K562 (cell line): ENCODE measurements around the gene CBX8. TPM values are rescaled to one million over a fixed set of nuclear protein-coding genes. Genes with fewer than 3 reads are reported as not detected.
A peak's percentile ranks its signal among the peaks of the same experiment; 100 is the strongest.

ENCODE experiments used
- BHLHE40 ChIP-seq: IDR thresholded peaks from 2 replicates; pipeline ENCODE4 v1.6.1; 2011; ENCODE audit warnings: low read length, improper control_type of control experiment
- CBFA2T3 ChIP-seq: fragments of 450-650 bp; IDR thresholded peaks from 2 replicates; pipeline ENCODE4 v1.6.1; 2017
- CREM ChIP-seq: IDR thresholded peaks from 2 replicates; pipeline ENCODE4 v1.6.1; 2014; ENCODE audit warnings: antibody characterized with exemption, low read depth
- ESRRB ChIP-seq: fragments of 250-450 bp; sonication (Bioruptor Pico); IDR thresholded peaks from 2 replicates; pipeline ENCODE4 v1.5.0; 2020; ENCODE audit warnings: mild to moderate bottlenecking, moderate library complexity, borderline replicate concordance
- GATAD2A ChIP-seq: fragments of 450-650 bp; IDR thresholded peaks from 2 replicates; pipeline ENCODE4 v1.6.1; 2017
- HNRNPK ChIP-seq: fragments of 200-400 bp; formaldehyde crosslinking; IDR thresholded peaks from one replicate; pipeline ENCODE4 v1.6.1; 2018; ENCODE audit warnings: mild to moderate bottlenecking, low read depth, low read length; ENCODE audit not compliant: poor library complexity, severe bottlenecking
- IFI16 ChIP-seq: fragments of 250-450 bp; sonication (Bioruptor Pico); IDR thresholded peaks from 2 replicates; pipeline ENCODE4 v2.1.2; 2022; ENCODE audit warnings: mild to moderate bottlenecking, inconsistent platforms
- JUND ChIP-seq, 2 experiments: IDR thresholded peaks; 2 replicates in 1 of 2; 3 replicates in 1 of 2; pipeline ENCODE4 v1.6.1; 2011; ENCODE audit warnings: borderline replicate concordance in 2 of 2, low read depth in 2 of 2, low read length in 2 of 2, improper control_type of control experiment in 1 of 2, missing biosample characterization in 1 of 2, missing genetic modification characterization in 1 of 2, missing genetic modification reagents in 1 of 2
- KLF16 ChIP-seq: IDR thresholded peaks from 2 replicates; pipeline ENCODE4 v1.6.1; 2016; ENCODE audit warnings: antibody characterized with exemption
- LCOR ChIP-seq: sonication (generic); formaldehyde crosslinking; IDR thresholded peaks from 2 replicates; pipeline ENCODE4 v1.8.0; 2022; ENCODE audit warnings: mild to moderate bottlenecking, missing genetic modification reagents
- MAZ ChIP-seq, 2 experiments: fragments of 450-650 bp in 1 of 2; sonication (generic) in 1 of 2; formaldehyde crosslinking; IDR thresholded peaks in 1 of 2; conservative IDR thresholded peaks in 1 of 2; 2 replicates each; pipeline versions ENCODE4 v1.4.0 to v1.5.0; 2020; ENCODE audit warnings: mild to moderate bottlenecking in 1 of 2, missing genetic modification reagents in 1 of 2
- MEF2A ChIP-seq: IDR thresholded peaks from 2 replicates; pipeline ENCODE4 v1.6.1; 2011; ENCODE audit warnings: low read depth, mild to moderate bottlenecking, low read length, moderate library complexity; ENCODE audit not compliant: control insufficient read depth
- MTF1 ChIP-seq: fragments of 250-450 bp; sonication (Bioruptor Pico); IDR thresholded peaks from 2 replicates; pipeline ENCODE4 v1.9.0; 2021; ENCODE audit warnings: moderate library complexity, mild to moderate bottlenecking, inconsistent platforms, borderline replicate concordance
- NCOA4 ChIP-seq: fragments of 450-650 bp; IDR thresholded peaks from 2 replicates; pipeline ENCODE4 v1.6.1; 2018; ENCODE audit warnings: mild to moderate bottlenecking; ENCODE audit not compliant: partially characterized antibody
- NR2F6 ChIP-seq: fragments of 450-650 bp; formaldehyde crosslinking; IDR thresholded peaks from 2 replicates; pipeline ENCODE4 v1.4.0; 2020; ENCODE audit warnings: mild to moderate bottlenecking
- PCBP2 ChIP-seq: fragments of 200-400 bp; formaldehyde crosslinking; IDR thresholded peaks from 2 replicates; pipeline ENCODE4 v1.6.1; 2018; ENCODE audit warnings: low read length, low read depth, mild to moderate bottlenecking, moderate library complexity; ENCODE audit not compliant: poor library complexity, severe bottlenecking
- PHB ChIP-seq: fragments of 250-450 bp; sonication (Bioruptor Pico); IDR thresholded peaks from 2 replicates; pipeline ENCODE4 v1.5.0; 2021
- PTTG1 ChIP-seq: fragments of 450-650 bp; IDR thresholded peaks from 2 replicates; pipeline ENCODE4 v1.6.1; 2016; ENCODE audit warnings: low read depth, mild to moderate bottlenecking, missing genetic modification characterization, missing compliant biosample characterization
- SIRT6 ChIP-seq: IDR thresholded peaks from one replicate; pipeline ENCODE4 v1.6.1; 2012; ENCODE audit warnings: low read depth, mild to moderate bottlenecking, control low read depth, inconsistent platforms, low read length, moderate library complexity
- SMAD4 ChIP-seq: fragments of 250-450 bp; sonication (Bioruptor Pico); conservative IDR thresholded peaks from 2 replicates; pipeline ENCODE4 v1.8.0; 2021; ENCODE audit warnings: inconsistent platforms, mild to moderate bottlenecking, moderate library complexity
- TARDBP ChIP-seq: fragments of 450-650 bp; IDR thresholded peaks from 2 replicates; pipeline ENCODE4 v1.6.1; 2016
- ZNF316 ChIP-seq: fragments of 450-650 bp; IDR thresholded peaks from 2 replicates; pipeline ENCODE4 v1.6.1; 2016
- ZNF436 ChIP-seq: fragments of 250-450, 450-650 bp; sonication (Bioruptor Pico); formaldehyde crosslinking; IDR thresholded peaks from 2 replicates; pipeline ENCODE4 v1.7.0; 2020; ENCODE audit warnings: mild to moderate bottlenecking
- ZNF830 ChIP-seq: fragments of 250-450 bp; sonication (Bioruptor Pico); IDR thresholded peaks from 2 replicates; pipeline ENCODE4 v1.5.0; 2021; ENCODE audit warnings: mild to moderate bottlenecking
- polyA plus RNA-seq, 8 experiments: library from polyadenylated mRNA; depleted of rRNA in 4 of 8; stranded (reverse) in 5 of 8; unstranded in 3 of 8; fragments of >200 nt; fragmentation: Nextera tagmentation in 2 of 8; fragmentation: Illumina TruSeq in 1 of 8; extraction: Ambion mirVana in 2 of 8; extraction: Trizol in 1 of 8; gene quantifications; 2 replicates each; pipeline versions ENCODE4 v1.2.1 to v1.2.3, GENCODE V29; 2011 to 2014; ENCODE audit warnings: inconsistent platforms in 1 of 8, missing spikeins in 1 of 8
- total RNA-seq, 7 experiments: library from RNA; depleted of rRNA in 6 of 7; stranded (reverse); fragments of >200 nt in 6 of 7; fragmentation: Illumina TruSeq in 2 of 7; extraction: Trizol in 2 of 7; gene quantifications; 2 replicates each; pipeline versions ENCODE4 v1.2.1 to v1.2.3, GENCODE V29; 2011 to 2021; ENCODE audit warnings: low replicate concordance in 1 of 7
- TF ChIP-seq, protein P1 (sequence below): sonication (generic); formaldehyde crosslinking; IDR thresholded peaks from 2 replicates; pipeline ENCODE4 v1.8.1; 2023; ENCODE audit warnings: mild to moderate bottlenecking, missing genetic modification reagents
- TF ChIP-seq, protein P2 (sequence below): fragments of 450-650 bp; IDR thresholded peaks from 2 replicates; pipeline ENCODE4 v1.6.1; 2014; ENCODE audit warnings: low read depth, mild to moderate bottlenecking, moderate library complexity, borderline replicate concordance
- TF ChIP-seq, protein P3 (sequence below): fragments of 250-450 bp; sonication (Bioruptor Pico); IDR thresholded peaks from 2 replicates; pipeline ENCODE4 v1.5.0; 2021
- TF ChIP-seq, protein P4 (sequence below): sonication (generic); formaldehyde crosslinking; IDR thresholded peaks from 2 replicates; pipeline ENCODE4 v1.8.0; 2022; ENCODE audit warnings: missing genetic modification reagents, mild to moderate bottlenecking, borderline replicate concordance

CBX8 gene
- total and polyA plus RNA-seq, 9 of the 15 experiments (the other 6 are each of a cell fraction or from before 2014, with no cell fraction given) = 0.08 to 11.9 (median 2.6) TPM

DNA sequence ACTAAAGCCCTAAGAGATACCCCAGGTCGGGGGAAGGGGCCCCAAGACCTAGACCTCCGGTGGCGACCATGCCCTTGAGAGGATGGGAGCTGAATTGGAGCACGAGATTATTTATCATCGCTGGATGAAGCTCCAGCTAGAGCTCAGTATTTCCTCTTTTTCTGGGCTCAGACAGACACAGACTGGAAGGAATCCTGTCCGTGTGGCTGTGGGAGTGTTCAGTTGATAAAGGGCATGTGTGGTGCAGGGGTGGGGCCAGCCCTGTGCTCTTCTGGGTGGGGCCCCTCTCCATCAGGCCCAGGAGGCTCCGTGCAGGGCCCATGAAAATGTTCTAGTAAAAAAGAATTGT is 48.7 kb upstream of the CBX8 start (continued):
- no peak for TF ChIP-seq HNRNPK
- peak; percentile 30; the same call in 1 of the 2 replicates for TF ChIP-seq CREM
- TF ChIP-seq JUND (IDR thresholded peaks at IDR 0.05; ENCODE audit: borderline replicate concordance, low read depth, low read length) = peak; percentile 65
- TF ChIP-seq JUND (tag; IDR thresholded peaks at IDR 0.05; ENCODE audit: borderline replicate concordance, low read depth, low read length) = peak; percentile 32; the same call in 1 of the 3 replicates
- TF ChIP-seq IFI16 (CRISPR knock-in tag) = no peak
- TF ChIP-seq MEF2A = no peak
- TF ChIP-seq PHB (CRISPR knock-in tag) = no peak
- TF ChIP-seq, protein P1, sequence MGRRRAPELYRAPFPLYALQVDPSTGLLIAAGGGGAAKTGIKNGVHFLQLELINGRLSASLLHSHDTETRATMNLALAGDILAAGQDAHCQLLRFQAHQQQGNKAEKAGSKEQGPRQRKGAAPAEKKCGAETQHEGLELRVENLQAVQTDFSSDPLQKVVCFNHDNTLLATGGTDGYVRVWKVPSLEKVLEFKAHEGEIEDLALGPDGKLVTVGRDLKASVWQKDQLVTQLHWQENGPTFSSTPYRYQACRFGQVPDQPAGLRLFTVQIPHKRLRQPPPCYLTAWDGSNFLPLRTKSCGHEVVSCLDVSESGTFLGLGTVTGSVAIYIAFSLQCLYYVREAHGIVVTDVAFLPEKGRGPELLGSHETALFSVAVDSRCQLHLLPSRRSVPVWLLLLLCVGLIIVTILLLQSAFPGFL (CRISPR knock-in tag) = no peak
- no peak for TF ChIP-seq ESRRB (CRISPR knock-in tag)
- TF ChIP-seq, protein P2, sequence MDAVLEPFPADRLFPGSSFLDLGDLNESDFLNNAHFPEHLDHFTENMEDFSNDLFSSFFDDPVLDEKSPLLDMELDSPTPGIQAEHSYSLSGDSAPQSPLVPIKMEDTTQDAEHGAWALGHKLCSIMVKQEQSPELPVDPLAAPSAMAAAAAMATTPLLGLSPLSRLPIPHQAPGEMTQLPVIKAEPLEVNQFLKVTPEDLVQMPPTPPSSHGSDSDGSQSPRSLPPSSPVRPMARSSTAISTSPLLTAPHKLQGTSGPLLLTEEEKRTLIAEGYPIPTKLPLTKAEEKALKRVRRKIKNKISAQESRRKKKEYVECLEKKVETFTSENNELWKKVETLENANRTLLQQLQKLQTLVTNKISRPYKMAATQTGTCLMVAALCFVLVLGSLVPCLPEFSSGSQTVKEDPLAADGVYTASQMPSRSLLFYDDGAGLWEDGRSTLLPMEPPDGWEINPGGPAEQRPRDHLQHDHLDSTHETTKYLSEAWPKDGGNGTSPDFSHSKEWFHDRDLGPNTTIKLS = 0 out of 2 replicates have a peak, but pooled peaks have one; percentile 29
- TF ChIP-seq PTTG1 (tag) = no peak
- 0 out of 2 replicates have a peak, but pooled peaks have one; percentile 52 for TF ChIP-seq GATAD2A
- TF ChIP-seq BHLHE40 = peak; percentile 27
- peak; percentile 45 to 94; a peak in 3 of 4 replicates for TF ChIP-seq MAZ (CRISPR knock-in tag; conservative IDR thresholded peaks at IDR 0.05 in 1 of 2, IDR thresholded peaks at IDR 0.05 in 1 of 2)
- no peak for TF ChIP-seq NCOA4
- TF ChIP-seq MTF1 (CRISPR knock-in tag) = no peak
- TF ChIP-seq ZNF316 = no peak
- TF ChIP-seq SIRT6 = no peak
- TF ChIP-seq KLF16 = no peak
- TF ChIP-seq SMAD4 (CRISPR knock-in tag) = peak; percentile 86
- TF ChIP-seq CBFA2T3 = peak; percentile 58
- TF ChIP-seq LCOR (CRISPR knock-in tag) = 0 out of 2 replicates have a peak, but pooled peaks have one; percentile 3
- no peak for TF ChIP-seq ZNF830 (CRISPR knock-in tag)
- no peak for TF ChIP-seq PCBP2
- no peak for TF ChIP-seq NR2F6 (CRISPR knock-in tag)
- TF ChIP-seq TARDBP = no peak
- TF ChIP-seq, protein P3, sequence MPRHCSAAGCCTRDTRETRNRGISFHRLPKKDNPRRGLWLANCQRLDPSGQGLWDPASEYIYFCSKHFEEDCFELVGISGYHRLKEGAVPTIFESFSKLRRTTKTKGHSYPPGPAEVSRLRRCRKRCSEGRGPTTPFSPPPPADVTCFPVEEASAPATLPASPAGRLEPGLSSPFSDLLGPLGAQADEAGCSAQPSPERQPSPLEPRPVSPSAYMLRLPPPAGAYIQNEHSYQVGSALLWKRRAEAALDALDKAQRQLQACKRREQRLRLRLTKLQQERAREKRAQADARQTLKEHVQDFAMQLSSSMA (CRISPR knock-in tag) = no peak
- TF ChIP-seq ZNF436 = no peak
- TF ChIP-seq, protein P4, sequence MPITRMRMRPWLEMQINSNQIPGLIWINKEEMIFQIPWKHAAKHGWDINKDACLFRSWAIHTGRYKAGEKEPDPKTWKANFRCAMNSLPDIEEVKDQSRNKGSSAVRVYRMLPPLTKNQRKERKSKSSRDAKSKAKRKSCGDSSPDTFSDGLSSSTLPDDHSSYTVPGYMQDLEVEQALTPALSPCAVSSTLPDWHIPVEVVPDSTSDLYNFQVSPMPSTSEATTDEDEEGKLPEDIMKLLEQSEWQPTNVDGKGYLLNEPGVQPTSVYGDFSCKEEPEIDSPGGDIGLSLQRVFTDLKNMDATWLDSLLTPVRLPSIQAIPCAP (CRISPR knock-in tag) = no peak
